Epithelial cell of esophagus (primary cell): ENCODE measurements around the gene CDC14B.

ENCODE experiments used
- DNase-seq: peaks from one replicate; pipeline ENCODE4 v3.0.0; 2010; ENCODE audit warnings: low read depth
- H3K4me3 ChIP-seq: 2 replicates; pipeline ENCODE4 v1.5.1; 2011; ENCODE audit warnings: mild to moderate bottlenecking, low read length, control low read depth
- CTCF ChIP-seq: IDR thresholded peaks from 2 replicates; pipeline ENCODE4 v1.5.1; 2011; ENCODE audit warnings: low read depth, mild to moderate bottlenecking, low read length, control low read depth, inconsistent platforms; ENCODE audit not compliant: insufficient read depth; ENCODE audit errors: missing control alignments

The CDC14B gene

DNA sequence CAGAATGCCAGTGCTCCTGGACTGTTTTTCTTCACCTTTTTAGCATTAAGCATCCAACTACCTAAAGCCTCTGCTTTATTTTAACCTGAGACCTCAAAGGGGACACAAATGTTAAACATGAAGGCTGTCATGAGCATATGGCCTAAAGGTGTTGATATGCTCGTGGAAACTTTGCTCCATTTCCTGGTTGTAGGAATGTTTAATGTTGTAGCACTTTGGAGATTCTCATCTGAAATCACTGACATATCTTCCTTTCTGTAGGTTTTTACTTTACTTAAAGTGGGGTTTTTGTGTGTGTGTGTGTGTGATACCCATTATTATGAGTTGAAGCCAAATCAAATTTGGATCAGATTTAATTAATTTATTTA, 132.6 kb downstream of the CDC14B start:
- DNase-seq: no peak
- no peak overlapping the region for H3K4me3 ChIP-seq
- TF ChIP-seq CTCF: no peak

GRCh38 chr9:96486386-96487028, 133.1 kb downstream of the CDC14B start:
- no peak overlapping the region for H3K4me3 ChIP-seq
- no peak for DNase-seq
- no peak for TF ChIP-seq CTCF

GRCh38 chr9:96485280-96485679, 134.4 kb downstream of the CDC14B start:
- DNase-seq: no peak
- no peak for TF ChIP-seq CTCF
- H3K4me3 ChIP-seq: no peak overlapping the region

DNA sequence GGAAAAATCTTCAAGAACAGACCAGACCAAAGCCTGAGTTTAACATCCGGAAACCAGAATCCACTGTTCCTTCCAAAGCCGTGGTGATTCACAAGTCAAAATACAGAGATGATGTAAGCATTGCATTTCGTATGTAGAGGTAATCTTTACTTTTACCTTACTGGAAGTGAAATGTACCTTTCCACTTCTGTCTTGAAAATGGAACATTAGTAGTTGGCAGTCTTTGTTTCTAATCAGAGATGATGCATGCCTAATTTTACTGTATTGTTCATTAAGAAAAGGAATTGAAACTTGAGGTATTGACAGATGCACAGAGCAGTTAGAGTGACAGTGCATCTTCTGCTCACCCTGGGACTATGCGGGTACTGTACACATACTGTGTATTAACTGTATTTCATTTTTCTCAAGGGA, 135.1 kb downstream of the CDC14B start:
- no peak for DNase-seq
- TF ChIP-seq CTCF: no peak
- no peak overlapping the region for H3K4me3 ChIP-seq

DNA sequence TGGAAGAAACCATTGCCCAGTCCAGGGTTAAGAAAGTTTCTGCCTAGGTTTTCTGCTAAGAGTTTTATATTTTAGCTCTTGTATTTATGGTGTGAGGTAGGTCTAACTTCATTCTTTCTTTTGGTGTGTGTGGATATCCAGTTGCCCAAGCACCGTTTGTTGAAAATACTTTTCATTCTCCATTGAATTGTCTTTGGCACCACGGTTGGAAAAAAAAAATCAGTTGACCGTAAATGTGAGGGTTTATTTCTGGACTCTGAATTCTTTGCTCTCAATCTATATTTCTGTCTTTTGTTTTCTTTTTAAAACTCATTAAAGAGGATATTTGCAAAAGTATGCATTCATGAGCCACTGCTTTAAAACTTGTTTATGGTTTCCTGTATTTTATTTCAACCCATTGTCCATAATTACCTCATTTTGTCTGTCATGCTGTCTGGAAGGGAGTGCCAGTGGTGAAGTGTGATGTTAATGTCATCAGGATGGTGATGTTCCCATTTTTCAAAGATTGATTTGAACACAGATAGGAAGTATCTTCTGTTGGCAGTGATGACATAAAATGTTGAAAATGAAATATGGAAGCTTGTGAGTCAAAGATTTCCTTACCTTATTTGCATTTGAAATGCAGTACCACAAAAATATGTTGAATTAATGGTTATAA, 135.8 kb downstream of the CDC14B start:
- no peak for TF ChIP-seq CTCF
- no peak for DNase-seq

DNA sequence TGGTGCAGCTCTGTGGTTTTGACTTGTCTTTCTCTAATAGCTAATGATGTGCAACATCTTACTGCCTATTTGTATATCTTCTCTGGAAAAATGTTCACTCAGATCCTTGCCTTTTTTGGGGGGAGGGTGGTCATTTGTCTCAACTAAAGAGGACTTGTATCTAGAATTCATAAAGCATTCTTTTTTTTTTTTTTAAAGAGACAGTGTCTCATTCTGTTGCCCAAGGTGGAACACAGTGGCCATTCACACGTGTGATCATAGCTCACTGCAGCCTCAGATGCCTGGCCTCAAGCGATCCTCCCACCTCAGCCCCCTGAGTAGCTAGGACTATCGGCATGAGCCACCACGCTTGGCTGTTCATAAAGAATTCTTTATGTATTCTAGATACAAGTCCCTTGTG, 136.4 kb downstream of the CDC14B start:
- H3K4me3 ChIP-seq: no peak overlapping the region
- DNase-seq: no peak
- no peak for TF ChIP-seq CTCF

More for the DNA sequence above, 135.8 kb downstream of the CDC14B start:
- H3K4me3 ChIP-seq: no peak overlapping the region

- DNase-seq: no peak
- no peak for TF ChIP-seq CTCF
- no peak overlapping the region for H3K4me3 ChIP-seq
Observed at GRCh38 chr9:96482476-96482875, 137.2 kb downstream of the CDC14B start.
